ENCODE data around the gene GPRC5C.
"Not testable (repeated sequence)": the region's sequence is repeated elsewhere in the genome, so short reads cannot be mapped to it uniquely, and the experiment has no call there.

GPRC5C gene

GRCh38 chr17:74477411-74477810 lies 45.5 kb downstream of the GPRC5C start:
- no peak overlapping the region for H3K4me3 ChIP-seq (ENCODE audit: low read depth, low read length)
- H3K4me1 ChIP-seq (ENCODE audit: control insufficient read depth, insufficient read depth, low read length): no peaks in the 10 kb centered on the region
- no peak overlapping the region for H3K27ac ChIP-seq (ENCODE audit: low read depth, low read length)
- no peaks in the 10 kb centered on the region for H3K36me3 ChIP-seq (ENCODE audit: control insufficient read depth, insufficient read depth, low read length)
- H3K9ac ChIP-seq (ENCODE audit: low read length): no peak overlapping the region
- H3K27me3 ChIP-seq (ENCODE audit: control insufficient read depth, insufficient read depth, low read length): peaks cover 7% of the 10 kb centered on the region; the same call in 1 of the 2 replicates
- H3K9me3 ChIP-seq (ENCODE audit: control insufficient read depth, insufficient read depth, low read depth, low read length): peaks cover 11% of the 10 kb centered on the region

- Histone ChIP-seq H3K27me3 (ENCODE audit: control insufficient read depth, insufficient read depth, low read length) (peaks cover 11% of the 10 kb centered on the region; the same call in 1 of the 2 replicates), H3K4me3 (ENCODE audit: low read depth, low read length) (no peak overlapping the region), H3K36me3 (ENCODE audit: control insufficient read depth, insufficient read depth, low read length) (no peaks in the 10 kb centered on the region), H3K9ac (ENCODE audit: low read length) (no peak overlapping the region), H3K4me1 (ENCODE audit: control insufficient read depth, insufficient read depth, low read length) (no peaks in the 10 kb centered on the region), H3K27ac (ENCODE audit: low read depth, low read length) (no peak overlapping the region), H3K9me3 (ENCODE audit: control insufficient read depth, insufficient read depth, low read depth, low read length) (peaks cover 11% of the 10 kb centered on the region)
Observed at GRCh38 chr17:74478420-74479100, 46.7 kb downstream of the GPRC5C start.

- H3K27me3 ChIP-seq (ENCODE audit: control insufficient read depth, insufficient read depth, low read length): peaks cover 13% of the 10 kb centered on the region; the same call in 1 of the 2 replicates
Observed at GRCh38 chr17:74480290-74480689, 48.4 kb downstream of the GPRC5C start.

GRCh38 chr17:74481621-74482020 lies 49.7 kb downstream of the GPRC5C start:
- Histone ChIP-seq H3K27ac (ENCODE audit: low read depth, low read length) (no peak overlapping the region), H3K9me3 (ENCODE audit: control insufficient read depth, insufficient read depth, low read depth, low read length) (no peaks in the 10 kb centered on the region), H3K9ac (ENCODE audit: low read length) (no peak overlapping the region), H3K27me3 (ENCODE audit: control insufficient read depth, insufficient read depth, low read length) (peaks cover 13% of the 10 kb centered on the region; the same call in 1 of the 2 replicates), H3K36me3 (ENCODE audit: control insufficient read depth, insufficient read depth, low read length) (no peaks in the 10 kb centered on the region), H3K4me1 (ENCODE audit: control insufficient read depth, insufficient read depth, low read length) (no peaks in the 10 kb centered on the region), H3K4me3 (ENCODE audit: low read depth, low read length) (no peak overlapping the region)

More at GRCh38 chr17:74480290-74480689, 48.4 kb downstream of the GPRC5C start:
- H3K36me3 ChIP-seq (ENCODE audit: control insufficient read depth, insufficient read depth, low read length): no peaks in the 10 kb centered on the region
- no peak overlapping the region for H3K27ac ChIP-seq (ENCODE audit: low read depth, low read length)
- H3K4me3 ChIP-seq (ENCODE audit: low read depth, low read length): no peak overlapping the region
- H3K9me3 ChIP-seq (ENCODE audit: control insufficient read depth, insufficient read depth, low read depth, low read length): peaks cover 8% of the 10 kb centered on the region
- H3K4me1 ChIP-seq (ENCODE audit: control insufficient read depth, insufficient read depth, low read length): no peaks in the 10 kb centered on the region
- H3K9ac ChIP-seq (ENCODE audit: low read length): no peak overlapping the region

GRCh38 chr17:74484066-74484465 lies 52.2 kb downstream of the GPRC5C start:
- no peak overlapping the region for H3K27ac ChIP-seq (ENCODE audit: low read depth, low read length)
- no peaks in the 10 kb centered on the region for H3K4me1 ChIP-seq (ENCODE audit: control insufficient read depth, insufficient read depth, low read length)
- H3K9me3 ChIP-seq (ENCODE audit: control insufficient read depth, insufficient read depth, low read depth, low read length): peaks cover 3% of the 10 kb centered on the region; the same call in 1 of the 2 replicates
- no peaks in the 10 kb centered on the region for H3K36me3 ChIP-seq (ENCODE audit: control insufficient read depth, insufficient read depth, low read length)
- no peak overlapping the region for H3K9ac ChIP-seq (ENCODE audit: low read length)
- no peak overlapping the region for H3K4me3 ChIP-seq (ENCODE audit: low read depth, low read length)
- peaks cover 13% of the 10 kb centered on the region; the same call in 1 of the 2 replicates for H3K27me3 ChIP-seq (ENCODE audit: control insufficient read depth, insufficient read depth, low read length)

- Histone ChIP-seq H3K4me1 (ENCODE audit: control insufficient read depth, insufficient read depth, low read length) (no peaks in the 10 kb centered on the region), H3K27me3 (ENCODE audit: control insufficient read depth, insufficient read depth, low read length) (peaks cover 13% of the 10 kb centered on the region; the same call in 1 of the 2 replicates), H3K9ac (ENCODE audit: low read length) (no peak overlapping the region), H3K4me3 (ENCODE audit: low read depth, low read length) (no peak overlapping the region), H3K36me3 (ENCODE audit: control insufficient read depth, insufficient read depth, low read length) (no peaks in the 10 kb centered on the region), H3K27ac (ENCODE audit: low read depth, low read length) (no peak overlapping the region), H3K9me3 (ENCODE audit: control insufficient read depth, insufficient read depth, low read depth, low read length) (peaks cover 3% of the 10 kb centered on the region; the same call in 1 of the 2 replicates)
Observed at GRCh38 chr17:74485022-74485743, 53.3 kb downstream of the GPRC5C start.

GRCh38 chr17:74485841-74486240 lies 54.0 kb downstream of the GPRC5C start:
- Histone ChIP-seq H3K9me3 (ENCODE audit: control insufficient read depth, insufficient read depth, low read depth, low read length) (peaks cover 3% of the 10 kb centered on the region; the same call in 1 of the 2 replicates), H3K27me3 (ENCODE audit: control insufficient read depth, insufficient read depth, low read length) (peaks cover 13% of the 10 kb centered on the region; the same call in 1 of the 2 replicates), H3K4me3 (ENCODE audit: low read depth, low read length) (no peak overlapping the region), H3K4me1 (ENCODE audit: control insufficient read depth, insufficient read depth, low read length) (no peaks in the 10 kb centered on the region), H3K9ac (ENCODE audit: low read length) (no peak overlapping the region), H3K27ac (ENCODE audit: low read depth, low read length) (no peak overlapping the region), H3K36me3 (ENCODE audit: control insufficient read depth, insufficient read depth, low read length) (no peaks in the 10 kb centered on the region)

- H3K9ac ChIP-seq (ENCODE audit: low read length); H3K36me3 ChIP-seq (ENCODE audit: control insufficient read depth, insufficient read depth, low read length); H3K27ac ChIP-seq (ENCODE audit: low read depth, low read length); H3K9me3 ChIP-seq (ENCODE audit: control insufficient read depth, insufficient read depth, low read depth, low read length); H3K4me1 ChIP-seq (ENCODE audit: control insufficient read depth, insufficient read depth, low read length); H3K4me3 ChIP-seq (ENCODE audit: low read depth, low read length); H3K27me3 ChIP-seq (ENCODE audit: control insufficient read depth, insufficient read depth, low read length): not testable (repeated sequence)
Observed at GRCh38 chr17:74488276-74488675, 56.4 kb downstream of the GPRC5C start.

- H3K27ac ChIP-seq (ENCODE audit: low read depth, low read length): no peak overlapping the region
- H3K4me1 ChIP-seq (ENCODE audit: control insufficient read depth, insufficient read depth, low read length): no peaks in the 10 kb centered on the region
- no peaks in the 10 kb centered on the region for H3K36me3 ChIP-seq (ENCODE audit: control insufficient read depth, insufficient read depth, low read length)
- H3K4me3 ChIP-seq (ENCODE audit: low read depth, low read length): no peak overlapping the region
- H3K9ac ChIP-seq (ENCODE audit: low read length): no peak overlapping the region
- H3K9me3 ChIP-seq (ENCODE audit: control insufficient read depth, insufficient read depth, low read depth, low read length): peaks cover 3% of the 10 kb centered on the region; the same call in 1 of the 2 replicates
- no peaks in the 10 kb centered on the region for H3K27me3 ChIP-seq (ENCODE audit: control insufficient read depth, insufficient read depth, low read length)
Observed at GRCh38 chr17:74490716-74491115, 58.8 kb downstream of the GPRC5C start.

- H3K4me3 ChIP-seq (ENCODE audit: low read depth, low read length): no peak overlapping the region
- H3K27me3 ChIP-seq (ENCODE audit: control insufficient read depth, insufficient read depth, low read length): no peaks in the 10 kb centered on the region
- no peaks in the 10 kb centered on the region for H3K4me1 ChIP-seq (ENCODE audit: control insufficient read depth, insufficient read depth, low read length)
- H3K9me3 ChIP-seq (ENCODE audit: control insufficient read depth, insufficient read depth, low read depth, low read length): peaks cover 3% of the 10 kb centered on the region; the same call in 1 of the 2 replicates
- H3K27ac ChIP-seq (ENCODE audit: low read depth, low read length): no peak overlapping the region
- no peaks in the 10 kb centered on the region for H3K36me3 ChIP-seq (ENCODE audit: control insufficient read depth, insufficient read depth, low read length)
- no peak overlapping the region for H3K9ac ChIP-seq (ENCODE audit: low read length)
Observed at GRCh38 chr17:74491626-74492025, 59.7 kb downstream of the GPRC5C start.

GRCh38 chr17:74493331-74493833 lies 61.5 kb downstream of the GPRC5C start:
- Histone ChIP-seq H3K9me3 (ENCODE audit: control insufficient read depth, insufficient read depth, low read depth, low read length) (no peaks in the 10 kb centered on the region), H3K4me1 (ENCODE audit: control insufficient read depth, insufficient read depth, low read length) (no peaks in the 10 kb centered on the region), H3K4me3 (ENCODE audit: low read depth, low read length) (no peak overlapping the region), H3K27ac (ENCODE audit: low read depth, low read length) (no peak overlapping the region), H3K36me3 (ENCODE audit: control insufficient read depth, insufficient read depth, low read length) (no peaks in the 10 kb centered on the region), H3K9ac (ENCODE audit: low read length) (no peak overlapping the region), H3K27me3 (ENCODE audit: control insufficient read depth, insufficient read depth, low read length) (no peaks in the 10 kb centered on the region)
